Measurements from ENCODE around the gene KY. TPM values are rescaled to one million over a fixed set of nuclear protein-coding genes. Genes with fewer than 3 reads are reported as not detected.

The KY gene
- total and polyA plus RNA-seq, 4 donors, result 0.05 to 0.08 TPM; not detected in 2

GRCh38 chr3:134625885-134626741 lies 24.7 kb downstream of the KY start:
- H3K27ac ChIP-seq (ENCODE audit: low read depth in 1 of 2, low read length in 2 of 2), result no peak overlapping the region
- WGBS, result 95% methylated on average over 5 of the region's 5 CpGs
- TF ChIP-seq HNF4G (IDR thresholded peaks at IDR 0.05) (no peak), HNF4A (conservative IDR thresholded peaks at IDR 0.05) (no peak), EGR1 (IDR thresholded peaks at IDR 0.05; ENCODE audit: low read depth in 2 of 2) (no peak), GABPA (IDR thresholded peaks at IDR 0.05 in 1 of 2, conservative IDR thresholded peaks at IDR 0.05 in 1 of 2) (no peak), SP1 (IDR thresholded peaks at IDR 0.05) (no peak), FOXA1 (IDR thresholded peaks at IDR 0.05) (no peak), RAD21 (IDR thresholded peaks at IDR 0.05) (no peak), REST (IDR thresholded peaks at IDR 0.05) (no peak)
- no peaks in the 10 kb centered on the region for H3K36me3 ChIP-seq (ENCODE audit: control insufficient read depth in 4 of 4, insufficient read depth in 3 of 4, low read depth in 1 of 4, low read length in 3 of 4)
- H3K9me3 ChIP-seq (ENCODE audit: control insufficient read depth in 4 of 4, low read length in 3 of 4), result peaks cover 0 to 8% (median 4%) of the 10 kb centered on the region in 4 donors
- no peak overlapping the region for H3K9ac ChIP-seq (ENCODE audit: low read depth in 1 of 2, low read length in 2 of 2)
- H3K4me1 ChIP-seq (ENCODE audit: control insufficient read depth in 4 of 4, insufficient read depth in 4 of 4, low read length in 3 of 4), result peaks cover 0 to 2% (median 0%) of the 10 kb centered on the region in 4 donors
- H3K27me3 ChIP-seq (ENCODE audit: control insufficient read depth in 4 of 4, insufficient read depth in 4 of 4, low read length in 3 of 4), result no peaks in the 10 kb centered on the region
- DNase-seq (ENCODE audit: low spot score), result peak; percentile 27
- H3K4me3 ChIP-seq (ENCODE audit: low read depth in 1 of 3, low read length in 3 of 3), result no peak overlapping the region

GRCh38 chr3:134625462-134625861 lies 25.4 kb downstream of the KY start:
- no peak overlapping the region for H3K9ac ChIP-seq (ENCODE audit: low read depth in 1 of 2, low read length in 2 of 2)
- TF ChIP-seq TAF1 (conservative IDR thresholded peaks at IDR 0.05), result no peak
- no peak for TF ChIP-seq ATF3 (IDR thresholded peaks at IDR 0.05)
- H3K4me1 ChIP-seq (ENCODE audit: control insufficient read depth in 4 of 4, insufficient read depth in 4 of 4, low read length in 3 of 4), result peaks cover 0 to 2% (median 0%) of the 10 kb centered on the region in 4 donors
- H3K27ac ChIP-seq (ENCODE audit: low read depth in 1 of 2, low read length in 2 of 2), result no peak overlapping the region
- no peak overlapping the region for H3K4me3 ChIP-seq (ENCODE audit: low read depth in 1 of 3, low read length in 3 of 3)
- no peaks in the 10 kb centered on the region for H3K27me3 ChIP-seq (ENCODE audit: control insufficient read depth in 4 of 4, insufficient read depth in 4 of 4, low read length in 3 of 4)
- peak; percentile 19 for DNase-seq (ENCODE audit: low spot score)
- H3K9me3 ChIP-seq (ENCODE audit: control insufficient read depth in 4 of 4, low read length in 3 of 4), result peaks cover 0 to 6% (median 3%) of the 10 kb centered on the region in 4 donors
- H3K36me3 ChIP-seq (ENCODE audit: control insufficient read depth in 4 of 4, insufficient read depth in 3 of 4, low read depth in 1 of 4, low read length in 3 of 4), result no peaks in the 10 kb centered on the region
- 81% methylated on average over 8 of the region's 8 CpGs for WGBS

- Histone ChIP-seq H3K9ac (ENCODE audit: low read depth in 1 of 2, low read length in 2 of 2) (no peak overlapping the region), H3K4me1 (ENCODE audit: control insufficient read depth in 4 of 4, insufficient read depth in 4 of 4, low read length in 3 of 4) (peaks cover 0 to 2% (median 0%) of the 10 kb centered on the region in 4 donors), H3K36me3 (ENCODE audit: control insufficient read depth in 4 of 4, insufficient read depth in 3 of 4, low read depth in 1 of 4, low read length in 3 of 4) (no peaks in the 10 kb centered on the region), H3K27ac (ENCODE audit: low read depth in 1 of 2, low read length in 2 of 2) (no peak overlapping the region), H3K27me3 (ENCODE audit: control insufficient read depth in 4 of 4, insufficient read depth in 4 of 4, low read length in 3 of 4) (no peaks in the 10 kb centered on the region), H3K4me3 (ENCODE audit: low read depth in 1 of 3, low read length in 3 of 3) (no peak overlapping the region), H3K9me3 (ENCODE audit: control insufficient read depth in 4 of 4, low read length in 3 of 4) (no peaks in the 10 kb centered on the region)
- no peak for TF ChIP-seq CTCF (IDR thresholded peaks at IDR 0.05; ENCODE audit: low read depth, low read length, missing input control)
- TF ChIP-seq FOXA1 (IDR thresholded peaks at IDR 0.05), result no peak
- no peak for TF ChIP-seq EGR1 (IDR thresholded peaks at IDR 0.05; ENCODE audit: low read depth in 2 of 2)
- no peak for TF ChIP-seq RXRA (IDR thresholded peaks at IDR 0.05)
- TF ChIP-seq FOXA2 (IDR thresholded peaks at IDR 0.05), result no peak
- no peak for TF ChIP-seq SP1 (IDR thresholded peaks at IDR 0.05)
- no peak for TF ChIP-seq TAF1 (conservative IDR thresholded peaks at IDR 0.05)
- TF ChIP-seq ATF3 (IDR thresholded peaks at IDR 0.05), result no peak
- no peak for TF ChIP-seq RAD21 (IDR thresholded peaks at IDR 0.05)
- no peak for TF ChIP-seq HNF4A (conservative IDR thresholded peaks at IDR 0.05)
- TF ChIP-seq REST (IDR thresholded peaks at IDR 0.05), result no peak
- WGBS, result 92% methylated on average over 5 of the region's 5 CpGs
- peak; percentile 24 for DNase-seq (ENCODE audit: low spot score)
Observed at GRCh38 chr3:134624537-134625287, 26.1 kb downstream of the KY start.

Measured in liver (tissue), 9 donors.